ENCODE measurements around the gene IGSF23.
"Not testable (repeated sequence)": the region's sequence is repeated elsewhere in the genome, so short reads cannot be mapped to it uniquely, and the experiment has no call there.

IGSF23 gene

DNA sequence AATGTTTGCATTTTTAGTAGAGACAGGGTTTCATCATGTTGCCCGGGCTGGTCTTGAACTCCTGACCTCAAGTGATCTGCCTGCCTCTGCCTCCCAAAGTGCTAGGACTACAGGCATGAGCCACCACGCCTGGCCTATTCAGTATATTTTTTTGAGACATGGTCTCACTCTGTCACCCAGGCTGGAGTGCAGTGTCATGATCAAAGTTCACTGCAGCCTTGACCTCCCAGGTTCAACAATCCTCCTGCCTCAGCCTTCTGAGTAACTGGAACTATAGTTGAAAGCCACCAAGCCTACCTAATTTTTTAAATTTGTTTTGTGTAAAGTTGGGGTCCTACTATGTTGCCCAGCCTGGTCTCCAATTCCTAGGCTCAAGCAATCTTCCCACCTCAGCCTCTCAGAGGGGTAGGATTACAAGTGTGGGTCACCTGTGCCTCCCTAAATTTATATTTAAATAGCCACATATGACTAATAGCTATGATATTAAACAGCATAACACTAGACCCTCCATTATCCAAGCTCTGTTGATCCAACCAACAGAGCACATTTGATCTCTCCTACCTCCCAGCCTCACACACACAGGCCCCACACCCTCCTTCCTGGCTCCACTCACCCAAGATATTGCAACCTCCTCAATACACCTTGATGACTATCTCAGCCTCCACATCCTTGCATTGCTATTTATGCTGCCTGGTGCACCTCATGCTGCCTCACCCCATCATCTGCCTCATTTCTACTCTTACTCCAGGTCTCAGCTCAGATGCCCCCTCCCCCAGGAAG lies 55.8 kb downstream of the IGSF23 start:
- Histone ChIP-seq H3K4me3 (ENCODE audit: low read depth in 1 of 2, low read length in 1 of 2) (no peak overlapping the region), H3K9me3 (no peaks in the 10 kb centered on the region), H3K27ac (no peak overlapping the region), H3K4me1 (ENCODE audit: control insufficient read depth in 1 of 2, insufficient read depth in 1 of 2, low read depth in 1 of 2, low read length in 1 of 2) (no peaks in the 10 kb centered on the region), H3K36me3 (no peaks in the 10 kb centered on the region), H3K27me3 (no peaks in the 10 kb centered on the region)
- TF ChIP-seq, protein P1, sequence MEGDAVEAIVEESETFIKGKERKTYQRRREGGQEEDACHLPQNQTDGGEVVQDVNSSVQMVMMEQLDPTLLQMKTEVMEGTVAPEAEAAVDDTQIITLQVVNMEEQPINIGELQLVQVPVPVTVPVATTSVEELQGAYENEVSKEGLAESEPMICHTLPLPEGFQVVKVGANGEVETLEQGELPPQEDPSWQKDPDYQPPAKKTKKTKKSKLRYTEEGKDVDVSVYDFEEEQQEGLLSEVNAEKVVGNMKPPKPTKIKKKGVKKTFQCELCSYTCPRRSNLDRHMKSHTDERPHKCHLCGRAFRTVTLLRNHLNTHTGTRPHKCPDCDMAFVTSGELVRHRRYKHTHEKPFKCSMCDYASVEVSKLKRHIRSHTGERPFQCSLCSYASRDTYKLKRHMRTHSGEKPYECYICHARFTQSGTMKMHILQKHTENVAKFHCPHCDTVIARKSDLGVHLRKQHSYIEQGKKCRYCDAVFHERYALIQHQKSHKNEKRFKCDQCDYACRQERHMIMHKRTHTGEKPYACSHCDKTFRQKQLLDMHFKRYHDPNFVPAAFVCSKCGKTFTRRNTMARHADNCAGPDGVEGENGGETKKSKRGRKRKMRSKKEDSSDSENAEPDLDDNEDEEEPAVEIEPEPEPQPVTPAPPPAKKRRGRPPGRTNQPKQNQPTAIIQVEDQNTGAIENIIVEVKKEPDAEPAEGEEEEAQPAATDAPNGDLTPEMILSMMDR (IDR thresholded peaks at IDR 0.05) = no peak

DNA sequence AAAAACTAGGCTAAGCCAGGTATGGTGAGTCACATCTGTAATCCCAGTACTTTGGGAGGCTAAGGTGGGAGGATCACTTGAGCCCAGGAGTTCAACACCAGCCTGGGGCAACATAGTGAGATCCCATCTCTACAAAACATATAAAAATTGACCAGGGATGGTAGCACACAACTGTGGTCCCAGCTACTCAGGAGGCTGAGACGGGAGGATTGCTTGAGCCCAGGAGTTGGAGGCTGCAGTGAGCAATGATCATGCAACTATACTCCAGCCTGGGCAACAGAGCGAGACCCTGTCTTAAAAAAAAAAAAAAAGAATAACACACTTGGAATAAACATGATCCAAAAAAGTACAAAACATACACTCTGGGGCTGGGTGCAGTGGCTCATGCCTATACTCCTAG lies 56.7 kb downstream of the IGSF23 start:
- H3K27me3 ChIP-seq; H3K36me3 ChIP-seq; H3K4me1 ChIP-seq (ENCODE audit: control insufficient read depth in 1 of 2, insufficient read depth in 1 of 2, low read depth in 1 of 2, low read length in 1 of 2); H3K9me3 ChIP-seq; H3K27ac ChIP-seq; H3K4me3 ChIP-seq (ENCODE audit: low read depth in 1 of 2, low read length in 1 of 2): not testable (repeated sequence)

GRCh38 chr19:44671400-44671799 lies 58.0 kb downstream of the IGSF23 start, which contains the start of gene CEACAM19:
Gene CEACAM19, plus strand, starts transcription at chr19:44671482. Its CDS starts 450 bp downstream, at chr19:44671932.
- TF ChIP-seq, protein P1 (IDR thresholded peaks at IDR 0.05) = no peak
- H3K4me1 ChIP-seq (ENCODE audit: control insufficient read depth in 1 of 2, insufficient read depth in 1 of 2, low read depth in 1 of 2, low read length in 1 of 2) = no peaks in the 10 kb centered on the region
- no peak within 1 kb of the TSS for H3K4me3 ChIP-seq (ENCODE audit: low read depth in 1 of 2, low read length in 1 of 2)
- H3K27ac ChIP-seq = no peak within 1 kb of the TSS
- no peaks in the 10 kb centered on the region for H3K36me3 ChIP-seq
- no peaks in the 10 kb centered on the region for H3K27me3 ChIP-seq
- H3K9me3 ChIP-seq = no peaks in the 10 kb centered on the region

GRCh38 chr19:44672226-44672625 lies 58.9 kb downstream of the IGSF23 start:
- Histone ChIP-seq H3K9me3 (no peaks in the 10 kb centered on the region), H3K27ac (no peak overlapping the region), H3K4me3 (ENCODE audit: low read depth in 1 of 2, low read length in 1 of 2) (no peak overlapping the region), H3K4me1 (ENCODE audit: control insufficient read depth in 1 of 2, insufficient read depth in 1 of 2, low read depth in 1 of 2, low read length in 1 of 2) (peaks cover 0 to 2% of the 10 kb centered on the region in 2 experiments), H3K36me3 (no peaks in the 10 kb centered on the region), H3K27me3 (no peaks in the 10 kb centered on the region)
- TF ChIP-seq, protein P1 (IDR thresholded peaks at IDR 0.05) = no peak

GRCh38 chr19:44673510-44673909 lies 60.1 kb downstream of the IGSF23 start:
- Histone ChIP-seq H3K4me1 (ENCODE audit: control insufficient read depth in 1 of 2, insufficient read depth in 1 of 2, low read depth in 1 of 2, low read length in 1 of 2) (peaks cover 0 to 6% of the 10 kb centered on the region in 2 experiments), H3K27ac (no peak overlapping the region), H3K36me3 (no peaks in the 10 kb centered on the region), H3K9me3 (no peaks in the 10 kb centered on the region), H3K27me3 (no peaks in the 10 kb centered on the region), H3K4me3 (ENCODE audit: low read depth in 1 of 2, low read length in 1 of 2) (no peak overlapping the region)
- TF ChIP-seq, protein P1 (IDR thresholded peaks at IDR 0.05) = no peak

GRCh38 chr19:44675521-44675920 lies 62.2 kb downstream of the IGSF23 start:
- no peaks in the 10 kb centered on the region for H3K36me3 ChIP-seq
- no peaks in the 10 kb centered on the region for H3K27me3 ChIP-seq
- H3K27ac ChIP-seq = no peak overlapping the region
- H3K4me1 ChIP-seq (ENCODE audit: control insufficient read depth in 1 of 2, insufficient read depth in 1 of 2, low read depth in 1 of 2, low read length in 1 of 2) = peaks cover 0 to 6% of the 10 kb centered on the region in 2 experiments
- TF ChIP-seq, protein P1 (IDR thresholded peaks at IDR 0.05) = no peak
- H3K4me3 ChIP-seq (ENCODE audit: low read depth in 1 of 2, low read length in 1 of 2) = no peak overlapping the region
- no peaks in the 10 kb centered on the region for H3K9me3 ChIP-seq

All from neutrophil (primary cell).